SIG-M5 (cell line): ENCODE measurements around the gene TACC2.

Source experiments
- DNase-seq: peaks from one replicate; lab custom pipeline; 2025; lab: John Stamatoyannopoulos, UW

Gene TACC2

GRCh38 chr10:122148876-122149560 is 160.1 kb downstream of the TACC2 start:
- DNase-seq: no peak

GRCh38 chr10:122149561-122150505 is 160.9 kb downstream of the TACC2 start:
- no peak for DNase-seq

- DNase-seq: no peak
These were observed 162.2 kb downstream of the TACC2 start for GRCh38 chr10:122151121-122151694.

GRCh38 chr10:122152544-122152943 is 163.6 kb downstream of the TACC2 start:
- DNase-seq: no peak

- DNase-seq: no peak
These were observed 165.1 kb downstream of the TACC2 start for GRCh38 chr10:122154031-122154544.

GRCh38 chr10:122154545-122155366 is 165.8 kb downstream of the TACC2 start:
- no peak for DNase-seq

- DNase-seq: no peak
These were observed 168.5 kb downstream of the TACC2 start for GRCh38 chr10:122157451-122157850.

GRCh38 chr10:122158362-122158761 is 169.4 kb downstream of the TACC2 start:
- DNase-seq: no peak

- no peak for DNase-seq
These were observed 170.4 kb downstream of the TACC2 start for GRCh38 chr10:122159141-122159970.

GRCh38 chr10:122161795-122162194 is 172.8 kb downstream of the TACC2 start:
- no peak for DNase-seq

- DNase-seq: no peak
These were observed 173.8 kb downstream of the TACC2 start for GRCh38 chr10:122162671-122163173.

- no peak for DNase-seq
These were observed 174.4 kb downstream of the TACC2 start for GRCh38 chr10:122163174-122164022.

- no peak for DNase-seq
These were observed 175.1 kb downstream of the TACC2 start for GRCh38 chr10:122164023-122164601.

GRCh38 chr10:122164815-122165483 is 176.0 kb downstream of the TACC2 start:
- no peak for DNase-seq

GRCh38 chr10:122165484-122166276 is 176.7 kb downstream of the TACC2 start:
- DNase-seq: no peak

GRCh38 chr10:122168101-122168500 is 179.1 kb downstream of the TACC2 start:
- DNase-seq: no peak

- DNase-seq: no peak
These were observed 179.8 kb downstream of the TACC2 start for GRCh38 chr10:122168598-122169394.
